ENCODE results near the gene EFNA2. TPM values are rescaled to one million over a fixed set of nuclear protein-coding genes. Genes with fewer than 3 reads are reported as not detected.

Gene EFNA2
- polyA plus RNA-seq, 1 of the 3 experiments (the other 2 are of a cell fraction), result 1.1 TPM

DNA sequence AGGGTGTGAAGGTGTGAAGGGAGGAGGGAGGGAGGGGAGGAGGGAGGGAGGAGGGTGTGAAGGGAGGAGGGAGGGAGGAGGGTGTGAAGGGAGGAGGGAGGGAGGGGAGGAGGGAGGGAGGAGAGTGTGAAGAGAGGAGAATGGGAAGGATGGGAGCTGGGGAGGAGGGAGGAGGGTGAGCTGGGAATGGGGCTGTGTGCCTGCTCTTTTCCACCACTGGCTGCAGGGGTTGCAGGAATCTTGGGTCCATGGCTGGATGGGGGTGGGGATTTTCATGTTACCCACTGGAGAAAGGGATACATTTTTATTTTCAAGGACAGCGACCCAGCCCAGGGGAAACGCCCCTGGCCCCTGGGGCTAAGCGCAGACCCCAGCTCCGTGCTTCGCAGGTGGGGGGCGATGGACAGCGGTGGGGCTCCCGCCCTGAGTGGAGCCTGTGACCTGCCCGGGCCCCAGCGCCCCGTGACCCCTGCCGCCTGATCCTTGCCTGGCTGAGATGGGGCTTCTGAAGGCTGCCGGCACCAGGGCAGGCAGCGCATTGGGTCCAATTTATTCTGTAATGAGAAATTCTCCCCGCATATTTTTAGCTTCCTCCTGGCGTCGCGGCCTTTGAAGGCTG, 3.0 kb upstream of the EFNA2 start:
- no peak overlapping the region for H3K27ac ChIP-seq (ENCODE audit: low read depth in 2 of 2, low read length in 1 of 2)
- H3K9me2 ChIP-seq, result no peaks in the 10 kb centered on the region
- 63% methylated on average over 4 of the region's 18 CpGs for WGBS (ENCODE audit: low lambda C conversion rate)
- H3K4me2 ChIP-seq, result no peak overlapping the region
- no peak overlapping the region for H3K9ac ChIP-seq
- peaks cover 2 to 17% of the 10 kb centered on the region in 2 experiments for H3K36me3 ChIP-seq (replicated peaks in 1 of 2; ENCODE audit: control insufficient read depth in 1 of 2, insufficient read depth in 2 of 2, low read length in 1 of 2)
- H3K79me2 ChIP-seq (ENCODE audit: insufficient read depth), result no peaks in the 10 kb centered on the region
- DNase-seq, result no peak
- H3K4me3 ChIP-seq (ENCODE audit: low read depth in 2 of 2, low read length in 1 of 2), result no peak overlapping the region
- H3K9me3 ChIP-seq, result no peaks in the 10 kb centered on the region
- ChIA-PET POLR2A (interaction anchor here (1.0 kb wide), 1 partner anchor 14 kb away, joined by 3 read pairs; no protein-coding TSS in a partner anchor), CTCF (interaction anchor here (0.6 to 3.2 kb wide), 4 partner anchors 16 to 162 kb away, joined by 3 to 17 read pairs (median 10); no protein-coding TSS in a partner anchor)
- H3K27me3 ChIP-seq (ENCODE audit: insufficient read depth), result no peaks in the 10 kb centered on the region
- H3K4me1 ChIP-seq (ENCODE audit: control insufficient read depth in 1 of 2, insufficient read depth in 2 of 2, low read depth in 1 of 2, low read length in 1 of 2), result peaks cover 0 to 2% of the 10 kb centered on the region in 2 experiments; a peak in 1 of 4 replicates
- peaks cover 5% of the 10 kb centered on the region for H4K20me1 ChIP-seq (ENCODE audit: insufficient read depth)
- no peak for TF ChIP-seq CHD2 (IDR thresholded peaks at IDR 0.05; ENCODE audit: low read length, partially characterized antibody)
- no peak for TF ChIP-seq FOXJ3 (CRISPR knock-in tag; IDR thresholded peaks at IDR 0.05)
- no peak for TF ChIP-seq ELF1 (IDR thresholded peaks at IDR 0.05)
- TF ChIP-seq GATA2 (CRISPR knock-in tag; IDR thresholded peaks at IDR 0.05), result no peak
- no peak for TF ChIP-seq JUND (IDR thresholded peaks at IDR 0.05)
- TF ChIP-seq TCF12 (IDR thresholded peaks at IDR 0.05), result no peak
- TF ChIP-seq RCOR1 (IDR thresholded peaks at IDR 0.05; ENCODE audit: low read length), result no peak
- H2AFZ ChIP-seq (ENCODE audit: low read depth), result no peak overlapping the region
- peaks cover 27% of the 10 kb centered on the region for H3F3A ChIP-seq (replicated peaks; ENCODE audit: insufficient read depth)

DNA sequence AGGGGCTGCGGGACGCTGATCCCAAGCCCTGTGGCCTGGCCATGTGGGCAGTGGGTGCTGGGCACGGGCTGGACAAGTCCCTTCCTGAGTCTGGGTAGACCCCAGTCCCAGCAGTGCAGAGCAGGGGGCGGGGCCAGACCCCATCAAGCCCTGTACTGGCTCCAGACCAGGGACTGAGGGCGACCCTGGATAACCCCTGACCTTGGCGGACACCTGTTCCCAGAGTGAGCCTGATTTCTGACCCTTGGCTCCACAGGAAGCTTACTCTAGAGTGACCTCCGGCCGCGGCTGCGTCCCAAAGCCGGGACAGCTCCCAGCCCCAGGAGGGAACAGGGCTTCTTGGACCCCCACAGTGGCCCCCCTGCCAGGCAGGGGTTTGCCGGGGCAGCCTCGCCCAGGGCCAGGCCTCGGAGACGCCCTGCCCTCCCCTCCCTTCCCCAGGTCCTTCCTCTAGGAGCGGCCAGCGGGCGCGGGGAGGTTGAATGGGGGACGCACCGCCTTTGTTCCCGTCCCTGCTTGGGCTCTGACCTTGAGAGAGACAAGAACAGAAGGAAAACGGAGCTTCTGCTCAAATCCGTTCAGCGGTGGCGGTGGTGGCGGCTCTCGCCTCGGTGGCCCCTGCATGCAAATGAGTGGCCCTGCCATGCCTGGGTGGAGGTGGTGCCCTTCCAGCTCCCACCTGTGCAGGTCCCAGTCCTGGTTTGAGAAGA, 2.3 kb upstream of the EFNA2 start:
- H3K9me2 ChIP-seq, result no peaks in the 10 kb centered on the region
- DNase-seq, result no peak
- H2AFZ ChIP-seq (ENCODE audit: low read depth), result no peak overlapping the region
- WGBS (ENCODE audit: low lambda C conversion rate), result 93% methylated on average over 21 of the region's 29 CpGs
- no peaks in the 10 kb centered on the region for H3K9me3 ChIP-seq
- H3K27ac ChIP-seq (ENCODE audit: low read depth in 2 of 2, low read length in 1 of 2), result no peak overlapping the region
- TF ChIP-seq SIN3A (IDR thresholded peaks at IDR 0.05; ENCODE audit: borderline replicate concordance, low read depth, low read length), result no peak
- no peak overlapping the region for H3K9ac ChIP-seq
- H3K36me3 ChIP-seq (replicated peaks in 1 of 2; ENCODE audit: control insufficient read depth in 1 of 2, insufficient read depth in 2 of 2, low read length in 1 of 2), result peaks cover 0 to 15% of the 10 kb centered on the region in 2 experiments
- CTCF ChIA-PET, result interaction anchor here (0.6 to 3.2 kb wide), 7 partner anchors 17 to 162 kb away, joined by 3 to 17 read pairs (median 7); no protein-coding TSS in a partner anchor
- POLR2A ChIA-PET, result interaction anchor here (0.9 to 2.3 kb wide), 3 partner anchors 14 to 71 kb away, joined by 3 to 9 read pairs (median 4); partner anchors contain the start of gene CIRBP
- H3K4me2 ChIP-seq, result no peak overlapping the region
- no peaks in the 10 kb centered on the region for H3K27me3 ChIP-seq (ENCODE audit: insufficient read depth)
- no peaks in the 10 kb centered on the region for H3K79me2 ChIP-seq (ENCODE audit: insufficient read depth)
- peaks cover 0 to 8% of the 10 kb centered on the region in 2 experiments; a peak in 1 of 4 replicates for H3K4me1 ChIP-seq (ENCODE audit: control insufficient read depth in 1 of 2, insufficient read depth in 2 of 2, low read depth in 1 of 2, low read length in 1 of 2)
- peaks cover 5% of the 10 kb centered on the region for H4K20me1 ChIP-seq (ENCODE audit: insufficient read depth)
- H3K4me3 ChIP-seq (ENCODE audit: low read depth in 2 of 2, low read length in 1 of 2), result no peak overlapping the region
- peaks cover 27% of the 10 kb centered on the region for H3F3A ChIP-seq (replicated peaks; ENCODE audit: insufficient read depth)

DNA sequence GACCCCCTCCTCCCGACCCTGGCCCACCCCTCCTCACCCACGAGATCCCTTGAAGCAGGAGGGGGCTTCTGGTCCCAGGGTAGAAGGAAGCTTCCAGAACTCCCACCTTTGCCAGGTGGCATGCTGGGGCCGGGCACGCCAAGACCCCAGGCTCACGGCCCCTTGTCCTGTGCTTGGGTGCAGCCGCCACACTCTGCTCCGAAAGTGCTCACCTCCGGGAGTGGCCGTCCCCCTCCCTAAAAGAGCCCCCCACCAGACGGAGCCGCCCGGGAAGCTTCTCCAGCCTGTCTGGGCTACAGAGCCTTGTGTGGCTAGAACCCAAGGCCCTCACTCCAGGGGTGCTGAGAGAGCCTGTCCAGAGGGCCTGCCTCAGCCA, 1.8 kb upstream of the EFNA2 start:
- no peak overlapping the region for H3K9ac ChIP-seq
- no peak for DNase-seq
- peaks cover 5% of the 10 kb centered on the region for H4K20me1 ChIP-seq (ENCODE audit: insufficient read depth)
- POLR2A ChIA-PET, result interaction anchor here (0.9 to 2.3 kb wide), 3 partner anchors 9 to 71 kb away, joined by 3 to 9 read pairs (median 4); partner anchors contain the start of genes CIRBP and FAM174C
- H3K27ac ChIP-seq (ENCODE audit: low read depth in 2 of 2, low read length in 1 of 2), result no peak overlapping the region
- H3K4me2 ChIP-seq, result no peak overlapping the region
- H3F3A ChIP-seq (replicated peaks; ENCODE audit: insufficient read depth), result peaks cover 27% of the 10 kb centered on the region
- TF ChIP-seq YY1 (IDR thresholded peaks at IDR 0.05; ENCODE audit: low read depth) (no peak), EZH2phosphoT487 (IDR thresholded peaks at IDR 0.05; ENCODE audit: borderline replicate concordance, low read depth) (no peak), RXRA (IDR thresholded peaks at IDR 0.05; ENCODE audit: borderline replicate concordance, low read depth) (no peak)
- CTCF ChIA-PET, result interaction anchor here (0.8 to 3.2 kb wide), 8 partner anchors 14 to 161 kb away, joined by 3 to 17 read pairs (median 6); partner anchors contain the start of gene CIRBP
- H3K9me3 ChIP-seq, result no peaks in the 10 kb centered on the region
- H3K4me1 ChIP-seq (ENCODE audit: control insufficient read depth in 1 of 2, insufficient read depth in 2 of 2, low read depth in 1 of 2, low read length in 1 of 2), result peaks cover 0 to 8% of the 10 kb centered on the region in 2 experiments; a peak in 1 of 4 replicates
- H2AFZ ChIP-seq (ENCODE audit: low read depth), result no peak overlapping the region
- WGBS (ENCODE audit: low lambda C conversion rate), result no CpG with 5 or more reads among the region's 12 CpGs
- no peaks in the 10 kb centered on the region for H3K27me3 ChIP-seq (ENCODE audit: insufficient read depth)
- no peak overlapping the region for H3K4me3 ChIP-seq (ENCODE audit: low read depth in 2 of 2, low read length in 1 of 2)
- no peaks in the 10 kb centered on the region for H3K79me2 ChIP-seq (ENCODE audit: insufficient read depth)
- H3K9me2 ChIP-seq, result no peaks in the 10 kb centered on the region
- H3K36me3 ChIP-seq (replicated peaks in 1 of 2; ENCODE audit: control insufficient read depth in 1 of 2, insufficient read depth in 2 of 2, low read length in 1 of 2), result peaks cover 0 to 13% of the 10 kb centered on the region in 2 experiments

Measured in SK-N-SH (cell line).